ENCODE data around the gene MIS18A.
A peak's percentile ranks its signal among the peaks of the same experiment; 100 is the strongest.
"Not testable (repeated sequence)": the region's sequence is repeated elsewhere in the genome, so short reads cannot be mapped to it uniquely, and the experiment has no call there.

Gene MIS18A

GRCh38 chr21:32278518-32279376, at the start of gene MIS18A:
TSS of gene MIS18A (minus strand) at chr21:32279049. CDS start at chr21:32279014, 35 bp downstream.
- peak; percentile 98 for DNase-seq

- no peak for DNase-seq
These were observed 49.7 kb upstream of the MIS18A start for GRCh38 chr21:32328595-32328994.

GRCh38 chr21:32325706-32326105, 46.9 kb upstream of the MIS18A start:
- DNase-seq, result no peak

- no peak for DNase-seq
These were observed 43.8 kb upstream of the MIS18A start for GRCh38 chr21:32322676-32323075.

GRCh38 chr21:32322103-32322502, 43.3 kb upstream of the MIS18A start:
- no peak for DNase-seq

- no peak for DNase-seq
These were observed 42.6 kb upstream of the MIS18A start for GRCh38 chr21:32321480-32321879.

GRCh38 chr21:32320726-32321125, 41.9 kb upstream of the MIS18A start:
- DNase-seq, result no peak

GRCh38 chr21:32320059-32320458, 41.2 kb upstream of the MIS18A start:
- DNase-seq, result no peak

GRCh38 chr21:32319012-32319411, 40.2 kb upstream of the MIS18A start:
- no peak for DNase-seq

- DNase-seq, result no peak
These were observed 38.9 kb upstream of the MIS18A start for GRCh38 chr21:32317726-32318125.

GRCh38 chr21:32316361-32317215, 37.7 kb upstream of the MIS18A start:
- DNase-seq, result no peak

GRCh38 chr21:32315511-32316281, 36.8 kb upstream of the MIS18A start:
- DNase-seq, result no peak

- no peak for DNase-seq
These were observed 36.0 kb upstream of the MIS18A start for GRCh38 chr21:32314806-32315205.

GRCh38 chr21:32312976-32313375, 34.1 kb upstream of the MIS18A start:
- DNase-seq, result no peak

- DNase-seq, result no peak
These were observed 33.5 kb upstream of the MIS18A start for GRCh38 chr21:32312326-32312725.

GRCh38 chr21:32311621-32312020, 32.8 kb upstream of the MIS18A start:
- DNase-seq, result no peak

GRCh38 chr21:32310976-32311375, 32.1 kb upstream of the MIS18A start:
- DNase-seq, result not testable (repeated sequence)

- no peak for DNase-seq
These were observed 31.1 kb upstream of the MIS18A start for GRCh38 chr21:32309906-32310460.

- no peak for DNase-seq
These were observed 29.8 kb upstream of the MIS18A start for GRCh38 chr21:32308696-32309095.

GRCh38 chr21:32307706-32308105, 28.9 kb upstream of the MIS18A start:
- no peak for DNase-seq

GRCh38 chr21:32306021-32306780, 27.4 kb upstream of the MIS18A start:
- DNase-seq, result no peak

GRCh38 chr21:32304998-32305397, 26.1 kb upstream of the MIS18A start:
- no peak for DNase-seq
